ENCODE measurements around the gene LRRC15. TPM values are rescaled to one million over a fixed set of nuclear protein-coding genes. Genes with fewer than 3 reads are reported as not detected.

The LRRC15 gene
- total and polyA plus RNA-seq, 2 donors (not counting 3 experiments of a cell fraction or from before 2014, with no cell fraction given), result not detected

GRCh38 chr3:194401868-194402329, 32.4 kb upstream of the LRRC15 start:
- dilution Hi-C loops (cut with MboI; ENCODE audit: extremely low pct_ligation_motif_present, low sequenced_read_pairs), result no loop called here
- POLR2A ChIA-PET, result no interaction called here

More at GRCh38 chr3:194401868-194402329, 32.4 kb upstream of the LRRC15 start:
- Histone ChIP-seq H4K20me1 (replicated peaks; ENCODE audit: control insufficient read depth, extremely low read depth, insufficient read depth, low read length) (no peaks in the 10 kb centered on the region), H2AFZ (ENCODE audit: low read depth, low read length) (no peak overlapping the region), H3K9ac (replicated peaks; ENCODE audit: extremely low read depth, insufficient read depth, low read length) (no peak overlapping the region), H3K4me1 (ENCODE audit: control insufficient read depth, extremely low read depth, insufficient read depth, low read length) (peaks cover 6% of the 10 kb centered on the region), H3K27me3 (ENCODE audit: control insufficient read depth in 2 of 2, insufficient read depth in 2 of 2, low read length in 2 of 2) (peaks cover 15 to 25% of the 10 kb centered on the region in 2 experiments), H3K4me3 (replicated peaks in 1 of 3; ENCODE audit: insufficient read depth in 1 of 3, low read depth in 1 of 3, low read length in 3 of 3) (no peak overlapping the region), H3K27ac (ENCODE audit: insufficient read depth, low read depth, low read length) (no peak overlapping the region), H3K9me1 (replicated peaks; ENCODE audit: control insufficient read depth, extremely low read depth, insufficient read depth, low read length) (no peaks in the 10 kb centered on the region), H3K9me3 (replicated peaks; ENCODE audit: control insufficient read depth, insufficient read depth, low read length) (no peaks in the 10 kb centered on the region), H3K4me2 (ENCODE audit: insufficient read depth, low read length) (no peak overlapping the region), H3K79me2 (ENCODE audit: control insufficient read depth, insufficient read depth, low read length) (no peaks in the 10 kb centered on the region), H3K36me3 (ENCODE audit: control insufficient read depth in 2 of 2, extremely low read depth in 1 of 2, insufficient read depth in 2 of 2, low read length in 2 of 2) (no peaks in the 10 kb centered on the region)
- FAIRE-seq, result no peak
- CTCF ChIA-PET, result interaction anchor here (1.1 to 5.6 kb wide), 5 partner anchors 11 to 68 kb away, joined by 3 to 72 read pairs (median 5); no protein-coding TSS in a partner anchor
- no peak for DNase-seq (ENCODE audit: low read depth, low spot score)
- intact Hi-C loops (cut with micrococcal nuclease), result loop anchor here (5.0 kb wide), 2 partner anchors 190 to 620 kb away; no protein-coding TSS in a partner anchor
- TF ChIP-seq MYC (IDR thresholded peaks at IDR 0.05; ENCODE audit: low read depth, low read length) (no peak), CTCF (IDR thresholded peaks at IDR 0.05; ENCODE audit: extremely low read depth in 1 of 2, insufficient read depth in 1 of 2, low read depth in 1 of 2, low read length in 2 of 2) (no peak), EZH2 (IDR thresholded peaks at IDR 0.05; ENCODE audit: borderline replicate concordance, low read depth, low read length, severe bottlenecking) (no peak), GATA2 (IDR thresholded peaks at IDR 0.05; ENCODE audit: insufficient read depth, insufficient read length, low read depth, low read length) (no peak), POLR2AphosphoS5 (IDR thresholded peaks at IDR 0.05; ENCODE audit: insufficient read depth, low read depth, low read length) (peak; percentile 23)
- no TSS peak for BruUV-seq (replicated peaks)
